HG03354 (cell line): ENCODE results near the gene GPR108.

Experiments used
- ATAC-seq: cut with Tn5 transposase; IDR thresholded peaks from one replicate; pipeline ENCODE4 v1.9.1; 2021; ENCODE audit warnings: mild to moderate bottlenecking; ENCODE audit not compliant: unreplicated experiment, poor library complexity, severe bottlenecking

GPR108 gene

GRCh38 chr19:6739390-6739882 lies 2.1 kb upstream of the GPR108 start, which contains the start of gene TRIP10:
Gene TRIP10, plus strand, starts transcription at chr19:6739680. Its CDS starts 82 bp downstream, at chr19:6739762.
- no peak for ATAC-seq

GRCh38 chr19:6738787-6739389 lies 1.5 kb upstream of the GPR108 start:
- ATAC-seq = no peak

GRCh38 chr19:6737873-6738786 lies 750 bp upstream of the GPR108 start:
- no peak for ATAC-seq

GRCh38 chr19:6736917-6737283 lies 480 bp downstream of the GPR108 start:
- no peak for ATAC-seq

- ATAC-seq = no peak
Observed at GRCh38 chr19:6736169-6736916, 1.0 kb downstream of the GPR108 start.

- ATAC-seq = no peak
Observed at GRCh38 chr19:6735181-6735911, 2.0 kb downstream of the GPR108 start.

GRCh38 chr19:6734096-6734696 lies 3.2 kb downstream of the GPR108 start:
- ATAC-seq = no peak

GRCh38 chr19:6733338-6734095 lies 3.9 kb downstream of the GPR108 start:
- no peak for ATAC-seq

- ATAC-seq = no peak
Observed at GRCh38 chr19:6732803-6733337, 4.5 kb downstream of the GPR108 start.

- ATAC-seq = no peak
Observed at GRCh38 chr19:6731822-6732221, 5.6 kb downstream of the GPR108 start.

GRCh38 chr19:6730941-6731670 lies 6.3 kb downstream of the GPR108 start:
- ATAC-seq = no peak

GRCh38 chr19:6730153-6730804 lies 7.1 kb downstream of the GPR108 start:
- ATAC-seq = no peak

- ATAC-seq = no peak
Observed at GRCh38 chr19:6729573-6730152, 7.7 kb downstream of the GPR108 start.

- ATAC-seq = no peak
Observed at GRCh38 chr19:6728346-6728745, 9.0 kb downstream of the GPR108 start.

- no peak for ATAC-seq
Observed at GRCh38 chr19:6725513-6726231, 11.7 kb downstream of the GPR108 start.
